DND-41 (cell line): ENCODE measurements around the gene CHAT.

ENCODE experiments used
- CTCF ChIP-seq: IDR thresholded peaks from 2 replicates; pipeline ENCODE4 v1.5.1; 2012; ENCODE audit warnings: borderline replicate concordance, low read length, moderate library complexity, mild to moderate bottlenecking; ENCODE audit not compliant: poor library complexity, severe bottlenecking; ENCODE audit errors: extremely low read depth
- EZH2 ChIP-seq: IDR thresholded peaks from 3 replicates; pipeline ENCODE4 v1.6.1; 2012; ENCODE audit warnings: borderline replicate concordance, low read depth, mild to moderate bottlenecking, moderate library complexity, low read length, inconsistent platforms; ENCODE audit not compliant: severe bottlenecking

GRCh38 chr10:49653273-49653929 is 39.6 kb downstream of the CHAT start:
- TF ChIP-seq CTCF (no peak), EZH2 (no peak)
